Fibroblast of mammary gland (primary cell): ENCODE data around the gene CMTR1.
"Not testable (repeated sequence)": the region's sequence is repeated elsewhere in the genome, so short reads cannot be mapped to it uniquely, and the experiment has no call there.

Experiments
- DNase-seq: peaks from one replicate; pipeline ENCODE4 v3.0.0-alpha.2; 2010; ENCODE audit warnings: low read depth
- H3K4me3 ChIP-seq: 2 replicates; pipeline ENCODE4 v1.5.1; 2011; ENCODE audit warnings: low read depth, mild to moderate bottlenecking, low read length, moderate library complexity; ENCODE audit not compliant: control insufficient read depth
- CTCF ChIP-seq: conservative IDR thresholded peaks from 2 replicates; pipeline ENCODE4 v1.5.1; 2011; ENCODE audit warnings: low read depth, low read length, inconsistent platforms; ENCODE audit not compliant: control insufficient read depth, insufficient read depth

The CMTR1 gene

DNA sequence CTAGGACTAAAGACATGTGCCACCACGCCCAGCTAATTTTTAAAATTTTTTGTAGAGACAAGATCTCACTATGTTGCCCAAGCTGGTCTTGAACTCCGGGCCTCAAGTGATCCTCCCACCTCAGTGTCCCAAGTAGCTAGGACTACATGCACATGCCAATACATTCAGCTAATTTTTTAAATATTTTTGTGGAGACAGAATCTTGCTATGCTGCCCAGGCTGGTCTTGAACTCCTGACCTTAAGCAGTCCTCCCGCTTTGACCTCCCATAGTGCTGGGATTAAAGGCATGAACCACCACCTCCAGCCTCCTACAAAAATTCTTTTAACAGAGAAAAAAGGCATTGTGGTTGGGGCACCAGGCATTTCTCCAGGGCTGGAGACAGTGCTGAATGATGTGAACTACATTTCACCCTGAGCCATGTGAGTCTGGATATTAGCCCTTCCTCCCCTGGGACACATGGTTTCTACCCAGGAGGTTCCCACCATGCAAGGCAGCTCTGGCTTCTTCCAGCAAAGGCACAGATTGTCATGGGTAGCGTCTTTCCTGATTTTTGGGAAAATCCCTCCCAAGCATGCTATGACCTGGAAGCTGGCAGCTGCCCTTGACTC is 36.3 kb upstream of the CMTR1 start:
- peak; percentile 63 for DNase-seq
- H3K4me3 ChIP-seq = no peak overlapping the region
- no peak for TF ChIP-seq CTCF

GRCh38 chr6:37399131-37399530 is 33.9 kb upstream of the CMTR1 start:
- no peak for DNase-seq
- TF ChIP-seq CTCF = no peak
- no peak overlapping the region for H3K4me3 ChIP-seq

GRCh38 chr6:37399795-37400490 is 33.1 kb upstream of the CMTR1 start:
- H3K4me3 ChIP-seq = no peak overlapping the region
- no peak for TF ChIP-seq CTCF
- no peak for DNase-seq

GRCh38 chr6:37401658-37402057 is 31.4 kb upstream of the CMTR1 start:
- not testable (repeated sequence) for H3K4me3 ChIP-seq, DNase-seq

- no peak for DNase-seq
- TF ChIP-seq CTCF = no peak
- H3K4me3 ChIP-seq = no peak overlapping the region
Observed at GRCh38 chr6:37406726-37407341, 26.2 kb upstream of the CMTR1 start.

GRCh38 chr6:37407948-37408347 is 25.1 kb upstream of the CMTR1 start:
- no peak for TF ChIP-seq CTCF
- no peak overlapping the region for H3K4me3 ChIP-seq
- DNase-seq = no peak

GRCh38 chr6:37409501-37409900 is 23.5 kb upstream of the CMTR1 start:
- no peak overlapping the region for H3K4me3 ChIP-seq
- no peak for TF ChIP-seq CTCF
- DNase-seq = no peak
